ENCODE results near the gene MRRF.

The MRRF gene

DNA sequence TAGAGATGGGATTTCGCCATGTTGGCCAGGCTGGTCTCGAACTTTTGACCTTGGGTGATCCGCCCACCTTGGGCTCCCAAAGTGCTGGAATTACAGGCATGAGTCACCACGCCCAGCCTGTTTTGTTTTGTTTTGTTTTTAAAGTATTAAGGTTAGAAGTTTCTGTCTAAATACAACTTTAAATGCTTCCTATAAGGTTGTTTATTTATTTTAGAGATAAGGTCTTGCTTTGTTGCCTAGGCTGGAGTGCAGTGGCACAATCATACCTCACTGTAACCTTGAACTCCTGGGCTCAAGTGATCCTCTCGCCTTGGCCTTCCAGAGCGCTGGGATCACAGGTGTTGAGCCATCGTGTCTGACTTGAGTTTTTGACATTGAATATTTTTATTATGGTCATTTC, 11.4 kb downstream of the MRRF start:
- Histone ChIP-seq H3K27ac (ENCODE audit: low read depth, low read length, severe bottlenecking) (no peak overlapping the region), H3K36me3 (ENCODE audit: control insufficient read depth, insufficient read depth, low read length) (peaks cover 62% of the 10 kb centered on the region), H3K9me3 (ENCODE audit: control insufficient read depth, low read length) (peaks cover 22% of the 10 kb centered on the region), H3K4me1 (ENCODE audit: control insufficient read depth, insufficient read depth, low read length, poor library complexity, severe bottlenecking) (no peaks in the 10 kb centered on the region), H3K4me3 (ENCODE audit: extremely low read depth, insufficient read depth, low read length, poor library complexity, severe bottlenecking) (no peak overlapping the region)
- 100% methylated on average over 3 of the region's 7 CpGs for WGBS, 2 experiments (ENCODE audit: insufficient coverage in 2 of 2)

DNA sequence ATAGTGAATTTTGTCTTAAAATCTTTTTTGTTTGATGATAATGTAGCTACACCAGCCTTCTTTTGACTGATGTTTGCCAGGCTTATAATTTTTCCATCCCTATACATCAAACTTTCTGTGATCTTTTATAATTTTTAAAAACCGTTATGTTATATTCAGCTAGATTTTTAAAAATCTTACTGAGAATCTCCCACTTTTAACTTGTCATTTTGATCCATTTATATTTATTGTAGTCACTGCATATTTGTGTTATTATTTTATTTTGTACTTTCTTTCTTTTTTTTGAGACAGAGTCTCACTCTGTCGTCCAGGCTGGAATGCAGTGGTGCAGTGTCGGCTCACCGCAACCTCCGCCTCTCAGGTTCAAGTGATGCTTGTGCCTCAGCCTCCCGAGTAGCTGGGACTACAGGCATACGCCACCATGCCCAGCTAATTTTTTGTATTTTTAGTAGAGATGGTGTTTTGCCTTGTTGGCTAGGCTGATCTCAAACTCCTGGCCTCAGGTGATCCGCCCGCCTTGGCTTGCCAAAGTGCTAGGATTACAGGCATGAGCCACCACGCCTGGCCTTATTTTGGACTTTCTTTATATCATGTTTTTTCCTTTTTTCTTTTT, 12.7 kb downstream of the MRRF start:
- no peak overlapping the region for H3K4me3 ChIP-seq (ENCODE audit: extremely low read depth, insufficient read depth, low read length, poor library complexity, severe bottlenecking)
- no peak overlapping the region for H3K27ac ChIP-seq (ENCODE audit: low read depth, low read length, severe bottlenecking)
- peaks cover 22% of the 10 kb centered on the region for H3K9me3 ChIP-seq (ENCODE audit: control insufficient read depth, low read length)
- WGBS, 2 experiments (ENCODE audit: insufficient coverage in 2 of 2) = 95 to 97% methylated on average over 5 to 8 of the region's 10 CpGs
- H3K4me1 ChIP-seq (ENCODE audit: control insufficient read depth, insufficient read depth, low read length, poor library complexity, severe bottlenecking) = no peaks in the 10 kb centered on the region
- H3K36me3 ChIP-seq (ENCODE audit: control insufficient read depth, insufficient read depth, low read length) = peaks cover 64% of the 10 kb centered on the region

DNA sequence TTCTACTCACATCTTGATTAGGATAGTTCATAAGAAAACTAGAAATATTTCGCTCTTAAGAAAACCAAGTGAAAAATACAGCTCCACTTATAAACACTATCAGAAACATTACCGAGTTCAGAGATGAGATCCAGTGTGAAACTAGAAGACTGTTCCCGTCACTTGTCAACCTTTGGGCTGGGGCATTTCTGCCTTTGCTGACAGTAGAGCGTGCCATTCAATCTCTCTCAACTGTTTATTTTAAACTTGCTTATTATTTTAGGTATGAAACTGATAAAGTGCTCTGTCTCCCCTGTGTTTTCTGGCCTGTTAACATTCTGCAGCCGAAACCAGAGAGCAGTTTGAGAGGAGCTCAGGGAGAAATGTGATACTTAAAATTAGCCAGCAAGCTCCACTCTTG, 16.7 kb downstream of the MRRF start:
- Histone ChIP-seq H3K27ac (ENCODE audit: low read depth, low read length, severe bottlenecking) (no peak overlapping the region), H3K9me3 (ENCODE audit: control insufficient read depth, low read length) (peaks cover 13% of the 10 kb centered on the region), H3K36me3 (ENCODE audit: control insufficient read depth, insufficient read depth, low read length) (peaks cover 62% of the 10 kb centered on the region), H3K4me3 (ENCODE audit: extremely low read depth, insufficient read depth, low read length, poor library complexity, severe bottlenecking) (no peak overlapping the region), H3K4me1 (ENCODE audit: control insufficient read depth, insufficient read depth, low read length, poor library complexity, severe bottlenecking) (no peaks in the 10 kb centered on the region)
- WGBS, 2 experiments (ENCODE audit: insufficient coverage in 2 of 2) = 93 to 97% methylated on average over 3 of the region's 5 CpGs

DNA sequence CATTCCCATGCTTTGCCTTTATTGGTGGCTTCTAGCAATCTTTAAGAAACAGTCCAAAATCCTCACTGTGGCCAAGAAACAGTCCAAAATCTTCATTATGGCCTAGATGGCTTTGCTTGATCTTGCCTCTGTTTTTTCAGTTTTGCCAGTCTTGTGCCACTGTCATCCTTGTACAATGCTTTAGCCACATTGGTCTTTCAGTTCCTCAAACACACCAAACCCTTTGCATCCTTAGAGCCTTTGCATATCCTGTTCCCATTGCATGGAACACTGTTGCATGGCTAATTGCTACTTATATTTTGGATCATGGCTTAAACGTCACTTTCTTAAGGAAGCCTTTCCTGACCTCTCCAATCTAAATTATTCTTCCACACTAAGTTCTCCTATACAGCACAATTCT, 22.1 kb downstream of the MRRF start:
- H3K4me1 ChIP-seq (ENCODE audit: control insufficient read depth, insufficient read depth, low read length, poor library complexity, severe bottlenecking) = no peaks in the 10 kb centered on the region
- no peak overlapping the region for H3K4me3 ChIP-seq (ENCODE audit: extremely low read depth, insufficient read depth, low read length, poor library complexity, severe bottlenecking)
- WGBS, 2 experiments (ENCODE audit: insufficient coverage in 2 of 2) = 100% methylated on average over 1 of the region's 1 CpG; no CpG with 5 or more reads in 1 of the 2 experiments
- peaks cover 83% of the 10 kb centered on the region for H3K36me3 ChIP-seq (ENCODE audit: control insufficient read depth, insufficient read depth, low read length)
- H3K9me3 ChIP-seq (ENCODE audit: control insufficient read depth, low read length) = no peaks in the 10 kb centered on the region
- H3K27ac ChIP-seq (ENCODE audit: low read depth, low read length, severe bottlenecking) = no peak overlapping the region

DNA sequence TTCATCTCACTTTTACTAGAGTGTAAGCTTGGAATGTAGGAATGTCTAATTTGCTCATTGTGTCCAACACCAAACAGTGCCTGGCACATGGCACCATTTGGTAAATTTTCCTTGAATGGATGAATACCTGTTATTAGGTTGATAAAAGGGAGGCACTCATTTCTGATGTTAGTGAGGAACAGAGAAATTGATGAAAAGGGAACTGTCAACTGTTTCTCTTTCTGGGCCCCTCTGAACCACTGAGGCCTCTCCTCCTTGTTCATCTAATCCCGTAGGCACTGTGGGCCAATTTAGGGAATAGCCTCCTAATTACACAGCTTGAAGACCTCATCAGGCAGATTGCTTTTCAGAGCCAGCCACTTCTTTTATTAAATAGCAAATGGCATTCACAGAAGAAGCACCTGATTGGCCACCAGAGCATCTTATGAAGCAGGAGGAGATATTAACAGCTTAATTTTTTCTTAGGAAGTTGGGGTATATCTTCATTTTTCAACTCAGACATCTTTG, 22.6 kb downstream of the MRRF start:
- H3K27ac ChIP-seq (ENCODE audit: low read depth, low read length, severe bottlenecking) = no peak overlapping the region
- WGBS, 2 experiments (ENCODE audit: insufficient coverage in 2 of 2) = 100% methylated on average over 1 of the region's 1 CpG; no CpG with 5 or more reads in 1 of the 2 experiments
- H3K9me3 ChIP-seq (ENCODE audit: control insufficient read depth, low read length) = no peaks in the 10 kb centered on the region
- no peaks in the 10 kb centered on the region for H3K4me1 ChIP-seq (ENCODE audit: control insufficient read depth, insufficient read depth, low read length, poor library complexity, severe bottlenecking)
- peaks cover 82% of the 10 kb centered on the region for H3K36me3 ChIP-seq (ENCODE audit: control insufficient read depth, insufficient read depth, low read length)
- no peak overlapping the region for H3K4me3 ChIP-seq (ENCODE audit: extremely low read depth, insufficient read depth, low read length, poor library complexity, severe bottlenecking)

DNA sequence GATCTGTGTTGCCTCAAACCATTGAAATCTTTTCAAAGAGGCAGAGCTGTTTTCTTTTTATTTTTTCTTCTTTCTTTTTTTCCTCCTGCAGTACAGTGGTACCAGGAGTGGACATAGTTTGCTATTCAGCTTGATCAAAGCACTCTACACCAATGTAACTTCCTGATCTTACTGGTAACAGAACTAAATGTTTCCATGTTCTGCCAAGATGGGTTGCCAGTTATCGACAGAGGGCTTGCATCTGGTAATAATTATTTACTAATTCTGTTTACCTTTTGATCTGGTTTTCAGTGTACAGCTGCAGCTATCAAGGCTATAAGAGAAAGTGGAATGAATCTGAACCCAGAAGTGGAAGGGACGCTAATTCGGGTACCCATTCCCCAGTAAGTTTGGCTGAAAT, 26.8 kb downstream of the MRRF start:
- Histone ChIP-seq H3K27ac (ENCODE audit: low read depth, low read length, severe bottlenecking) (no peak overlapping the region), H3K9me3 (ENCODE audit: control insufficient read depth, low read length) (no peaks in the 10 kb centered on the region), H3K4me1 (ENCODE audit: control insufficient read depth, insufficient read depth, low read length, poor library complexity, severe bottlenecking) (no peaks in the 10 kb centered on the region), H3K4me3 (ENCODE audit: extremely low read depth, insufficient read depth, low read length, poor library complexity, severe bottlenecking) (no peak overlapping the region), H3K36me3 (ENCODE audit: control insufficient read depth, insufficient read depth, low read length) (peaks cover 80% of the 10 kb centered on the region)
- 73 to 100% methylated on average over 2 of the region's 3 CpGs for WGBS, 2 experiments (ENCODE audit: insufficient coverage in 2 of 2)

DNA sequence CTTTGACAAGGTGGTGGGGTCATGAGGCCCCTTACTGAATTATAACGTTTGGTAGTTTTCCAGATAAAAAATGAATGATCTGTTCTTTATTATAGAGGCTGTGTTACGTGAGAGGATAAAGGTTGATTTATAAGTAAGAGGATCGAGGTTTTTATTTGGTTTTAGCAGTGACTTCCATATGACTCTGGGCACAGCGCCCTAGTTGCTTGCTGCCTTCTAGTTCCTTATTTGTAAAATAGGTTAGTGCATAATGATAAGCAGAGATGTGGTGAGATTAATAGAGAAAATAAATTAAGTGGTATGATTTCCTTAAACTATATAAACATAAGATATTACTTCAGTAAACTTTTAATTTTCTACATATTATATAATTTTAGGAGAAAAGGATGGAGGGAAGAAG, 29.8 kb downstream of the MRRF start:
- 94 to 100% methylated on average over 2 to 3 of the region's 4 CpGs for WGBS, 2 experiments (ENCODE audit: insufficient coverage in 2 of 2)
- H3K4me3 ChIP-seq (ENCODE audit: extremely low read depth, insufficient read depth, low read length, poor library complexity, severe bottlenecking) = no peak overlapping the region
- no peaks in the 10 kb centered on the region for H3K4me1 ChIP-seq (ENCODE audit: control insufficient read depth, insufficient read depth, low read length, poor library complexity, severe bottlenecking)

DNA sequence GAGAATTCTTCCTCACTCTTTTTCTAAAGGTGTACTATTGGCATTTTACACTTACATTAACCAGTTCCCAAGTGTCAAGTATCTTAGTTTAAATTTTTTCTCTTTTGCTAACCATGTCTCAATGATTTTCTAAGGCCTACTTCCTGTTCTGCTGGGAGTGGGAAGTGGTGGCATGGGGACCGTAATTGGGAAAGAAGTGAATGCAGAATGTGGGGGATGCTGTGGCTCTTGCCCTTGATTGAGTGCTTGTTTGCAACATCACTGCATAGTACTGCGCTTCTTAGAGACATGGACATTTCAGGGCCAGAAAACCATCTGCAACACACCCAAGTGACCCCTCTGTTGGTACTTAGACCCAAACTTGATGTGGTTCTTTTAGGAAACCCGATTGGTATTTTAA, 32.8 kb downstream of the MRRF start:
- no peaks in the 10 kb centered on the region for H3K9me3 ChIP-seq (ENCODE audit: control insufficient read depth, low read length)
- H3K27ac ChIP-seq (ENCODE audit: low read depth, low read length, severe bottlenecking) = no peak overlapping the region
- H3K4me1 ChIP-seq (ENCODE audit: control insufficient read depth, insufficient read depth, low read length, poor library complexity, severe bottlenecking) = no peaks in the 10 kb centered on the region
- peaks cover 67% of the 10 kb centered on the region for H3K36me3 ChIP-seq (ENCODE audit: control insufficient read depth, insufficient read depth, low read length)
- no peak overlapping the region for H3K4me3 ChIP-seq (ENCODE audit: extremely low read depth, insufficient read depth, low read length, poor library complexity, severe bottlenecking)
- WGBS, 2 experiments (ENCODE audit: insufficient coverage in 2 of 2) = 100% methylated on average over 1 to 2 of the region's 3 CpGs

More for the DNA sequence above, 29.8 kb downstream of the MRRF start:
- H3K9me3 ChIP-seq (ENCODE audit: control insufficient read depth, low read length) = no peaks in the 10 kb centered on the region
- peaks cover 81% of the 10 kb centered on the region for H3K36me3 ChIP-seq (ENCODE audit: control insufficient read depth, insufficient read depth, low read length)
- no peak overlapping the region for H3K27ac ChIP-seq (ENCODE audit: low read depth, low read length, severe bottlenecking)

DNA sequence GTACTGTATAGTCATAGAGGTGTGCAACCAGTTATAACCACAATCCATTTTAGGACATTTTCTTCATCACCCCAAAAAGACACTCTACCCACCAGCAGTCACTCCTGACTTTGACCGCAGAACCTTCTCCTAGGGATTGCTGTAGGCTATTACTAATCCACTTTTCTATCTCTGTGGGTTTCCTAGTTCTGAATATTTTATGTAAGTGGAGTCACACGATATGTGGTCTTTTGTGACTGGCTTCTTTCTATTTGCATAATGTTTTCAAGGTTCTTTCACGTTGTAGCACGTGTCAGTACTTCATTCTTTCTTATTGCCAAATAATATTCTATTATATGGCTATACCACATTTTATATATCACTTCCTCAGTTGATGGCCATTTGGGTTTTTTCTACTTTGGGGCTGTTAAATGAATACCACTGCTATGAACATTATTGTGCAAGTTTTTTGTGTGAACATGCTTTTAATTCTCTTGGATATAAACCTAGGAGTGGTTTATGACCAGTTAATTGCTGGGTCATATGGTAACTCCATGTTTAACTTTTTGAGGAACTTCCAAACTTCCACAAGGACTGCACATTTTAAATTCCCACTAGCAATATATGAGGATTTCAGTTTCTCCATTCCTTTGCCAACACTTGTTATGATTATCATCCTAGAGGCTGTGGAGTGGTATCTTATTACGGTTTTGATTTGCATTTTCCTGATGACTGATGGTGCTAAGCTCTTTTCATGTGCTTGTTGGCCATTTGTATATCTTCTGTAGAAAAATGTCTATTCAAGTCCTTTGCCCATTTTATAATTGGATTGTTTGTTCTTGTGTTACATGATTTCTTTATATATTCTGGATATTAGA, 37.8 kb downstream of the MRRF start:
- 100% methylated on average over 1 of the region's 5 CpGs; no CpG with 5 or more reads in 1 of the 2 experiments for WGBS, 2 experiments (ENCODE audit: insufficient coverage in 2 of 2)

DNA sequence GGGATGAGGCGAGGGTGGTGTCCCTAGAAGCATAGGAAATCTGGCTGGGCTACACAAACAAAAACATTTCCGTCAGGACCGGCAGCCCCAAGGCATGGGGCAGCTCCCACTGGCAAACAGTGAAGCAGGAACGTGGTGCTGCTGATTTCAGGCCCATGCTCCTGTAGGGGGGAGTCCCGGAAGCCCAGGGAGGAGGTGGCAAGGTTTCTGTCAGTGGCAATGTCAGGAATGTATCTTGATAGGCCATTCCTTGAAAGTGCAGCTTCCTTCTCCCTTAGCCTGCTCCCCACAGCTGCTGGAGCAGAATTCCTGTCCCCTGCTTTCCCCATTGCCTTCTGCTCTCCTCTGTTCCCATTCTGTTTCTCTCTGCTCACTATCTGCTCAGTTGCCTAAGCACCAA, 42.4 kb downstream of the MRRF start:
- Histone ChIP-seq H3K36me3 (ENCODE audit: control insufficient read depth, insufficient read depth, low read length) (peaks cover 39% of the 10 kb centered on the region), H3K4me1 (ENCODE audit: control insufficient read depth, insufficient read depth, low read length, poor library complexity, severe bottlenecking) (peaks cover 30% of the 10 kb centered on the region), H3K9me3 (ENCODE audit: control insufficient read depth, low read length) (no peaks in the 10 kb centered on the region), H3K27ac (ENCODE audit: low read depth, low read length, severe bottlenecking) (peak overlapping the region; percentile 43), H3K4me3 (ENCODE audit: extremely low read depth, insufficient read depth, low read length, poor library complexity, severe bottlenecking) (no peak overlapping the region)
- WGBS, 2 experiments (ENCODE audit: insufficient coverage in 2 of 2) = 65 to 75% methylated on average over 4 of the region's 5 CpGs

More for the DNA sequence above, 37.8 kb downstream of the MRRF start:
- Histone ChIP-seq H3K36me3 (ENCODE audit: control insufficient read depth, insufficient read depth, low read length) (peaks cover 48% of the 10 kb centered on the region), H3K4me3 (ENCODE audit: extremely low read depth, insufficient read depth, low read length, poor library complexity, severe bottlenecking) (no peak overlapping the region), H3K4me1 (ENCODE audit: control insufficient read depth, insufficient read depth, low read length, poor library complexity, severe bottlenecking) (peaks cover 25% of the 10 kb centered on the region), H3K27ac (ENCODE audit: low read depth, low read length, severe bottlenecking) (no peak overlapping the region), H3K9me3 (ENCODE audit: control insufficient read depth, low read length) (no peaks in the 10 kb centered on the region)

DNA sequence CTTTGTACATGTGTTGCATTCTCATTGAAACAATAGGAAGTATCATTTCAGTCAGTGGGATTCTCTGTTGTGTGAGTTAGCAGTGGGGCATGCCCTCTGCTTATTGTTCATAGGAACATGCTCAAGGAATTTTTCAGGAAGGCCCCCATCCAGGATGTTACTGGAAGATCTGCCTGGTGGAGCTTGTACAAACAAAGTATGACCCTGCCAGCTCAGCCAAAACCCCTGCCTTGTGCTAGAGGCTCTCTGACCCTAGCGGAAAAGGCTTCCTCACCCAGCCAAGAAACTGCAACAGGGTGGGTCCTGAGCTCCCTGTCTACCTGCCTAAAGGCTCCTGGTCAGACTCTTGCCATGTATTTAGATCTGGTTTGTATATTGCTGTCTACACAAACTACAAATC, 43.2 kb downstream of the MRRF start:
- Histone ChIP-seq H3K9me3 (ENCODE audit: control insufficient read depth, low read length) (no peaks in the 10 kb centered on the region), H3K27ac (ENCODE audit: low read depth, low read length, severe bottlenecking) (no peak overlapping the region), H3K4me3 (ENCODE audit: extremely low read depth, insufficient read depth, low read length, poor library complexity, severe bottlenecking) (no peak overlapping the region), H3K36me3 (ENCODE audit: control insufficient read depth, insufficient read depth, low read length) (peaks cover 41% of the 10 kb centered on the region), H3K4me1 (ENCODE audit: control insufficient read depth, insufficient read depth, low read length, poor library complexity, severe bottlenecking) (peaks cover 30% of the 10 kb centered on the region)
- no CpG with 5 or more reads among the region's 1 CpG for WGBS, 2 experiments (ENCODE audit: insufficient coverage in 2 of 2)
